Activated T-helper 1 cell treated with anti-CD3 and anti-CD28 coated beads, Interleukin-12 subunit alpha, Interleukin-12 subunit beta, Interleukin-2, Interleukin-4 antibody, amounts not matched to agents 30 ng/mL and 10 ng/mL and 1 ng/mL, durations not matched to agents 14 hours and 24 hours and 36 hours (primary cell): ENCODE results near the gene NKRF. TPM values are rescaled to one million over a fixed set of nuclear protein-coding genes. Genes with fewer than 3 reads are reported as not detected.
A peak's percentile ranks its signal among the peaks of the same experiment; 100 is the strongest.
"Not testable (repeated sequence)": the region's sequence is repeated elsewhere in the genome, so short reads cannot be mapped to it uniquely, and the experiment has no call there.

Experiments
- DNase-seq: peaks from one replicate; pipeline ENCODE4 v3.0.0; 2021; ENCODE audit warnings: low spot score
- H3K27ac Mint-ChIP-seq: one replicate; pipeline ENCODE4 v1.8.0; 2021; ENCODE audit warnings: mild to moderate bottlenecking, mixed read lengths
- H3K27me3 Mint-ChIP-seq: one replicate; pipeline ENCODE4 v1.8.0; 2022; ENCODE audit warnings: mild to moderate bottlenecking, moderate library complexity, mixed read lengths; ENCODE audit not compliant: insufficient read depth
- H3K36me3 Mint-ChIP-seq: one replicate; pipeline ENCODE4 v1.8.0; 2021; ENCODE audit warnings: low read depth, mixed read lengths
- H3K4me1 Mint-ChIP-seq: one replicate; pipeline ENCODE4 v1.8.0; 2021; ENCODE audit warnings: low read depth, mixed read lengths
- H3K4me3 Mint-ChIP-seq: one replicate; pipeline ENCODE4 v1.8.0; 2021; ENCODE audit warnings: mild to moderate bottlenecking, moderate library complexity, mixed read lengths
- H3K9me3 Mint-ChIP-seq: one replicate; pipeline ENCODE4 v1.8.0; 2021; ENCODE audit warnings: mixed read lengths
- intact Hi-C: fragments of 100-400 bp; cut with micrococcal nuclease; formaldehyde crosslinking; loops from one replicate; pipeline ENCODE4 v1.15.1; 2024
- total RNA-seq: library from RNA; stranded (reverse); gene quantifications from 2 replicates; pipeline ENCODE4 v1.2.3, GENCODE V29; 2022

NKRF gene
- total RNA-seq, result 26.8 and 29.0 TPM in 2 replicates

- DNase-seq, result peak; percentile 86
- Mint-ChIP-seq H3K27me3 (no peaks in the 10 kb centered on the region), H3K9me3 (no peaks in the 10 kb centered on the region), H3K4me1 (peaks cover 30% of the 10 kb centered on the region), H3K36me3 (peaks cover 4% of the 10 kb centered on the region), H3K27ac (peak within 1 kb of the TSS; percentile 97), H3K4me3 (peak within 1 kb of the TSS; percentile 96)
- intact Hi-C loops, result loop anchor here (1.0 to 2.0 kb wide), 9 partner anchors 32 to 337 kb away; partner anchors contain the start of genes NDUFA1, NKAP, RNF113A and RPL39
These were observed at the start of gene NKRF for GRCh38 chrX:119606280-119607017. TSS of gene NKRF (minus strand) at chrX:119606424.

GRCh38 chrX:119655125-119655524 is 48.9 kb upstream of the NKRF start:
- Mint-ChIP-seq H3K9me3 (no peaks in the 10 kb centered on the region), H3K36me3 (peaks cover 36% of the 10 kb centered on the region), H3K4me3 (peak overlapping the region; percentile 65), H3K27ac (peak overlapping the region; percentile 96), H3K4me1 (peaks cover 36% of the 10 kb centered on the region), H3K27me3 (no peaks in the 10 kb centered on the region)
- peak; percentile 41 for DNase-seq
- intact Hi-C loops, result loop anchor here (1.0 kb wide), 1 partner anchor 38 kb away; the partner anchor contains the start of gene SEPTIN6

- DNase-seq, result no peak
- intact Hi-C loops, result no loop called here
- H3K27me3 Mint-ChIP-seq, result no peaks in the 10 kb centered on the region
- peak overlapping the region; percentile 91 for H3K27ac Mint-ChIP-seq
- no peaks in the 10 kb centered on the region for H3K9me3 Mint-ChIP-seq
- peak overlapping the region; percentile 19 for H3K4me3 Mint-ChIP-seq
- peaks cover 36% of the 10 kb centered on the region for H3K36me3 Mint-ChIP-seq
- H3K4me1 Mint-ChIP-seq, result peaks cover 36% of the 10 kb centered on the region
These were observed 47.9 kb upstream of the NKRF start for GRCh38 chrX:119654112-119654531.

- H3K4me1 Mint-ChIP-seq, result peaks cover 22% of the 10 kb centered on the region
- H3K9me3 Mint-ChIP-seq, result no peaks in the 10 kb centered on the region
- no peaks in the 10 kb centered on the region for H3K27me3 Mint-ChIP-seq
- H3K4me3 Mint-ChIP-seq, result peak overlapping the region; percentile 66
- intact Hi-C loops, result loop anchor here (1.0 to 5.0 kb wide), 5 partner anchors 30 to 108 kb away; partner anchors contain the start of genes NKRF, SEPTIN6 and UBE2A
- peak overlapping the region; percentile 91 for H3K27ac Mint-ChIP-seq
- H3K36me3 Mint-ChIP-seq, result peaks cover 22% of the 10 kb centered on the region
- no peak for DNase-seq
These were observed 42.2 kb upstream of the NKRF start for GRCh38 chrX:119648421-119648775.

- DNase-seq, result peak; percentile 62
- intact Hi-C loops, result loop anchor here (1.0 to 5.0 kb wide), 5 partner anchors 31 to 109 kb away; partner anchors contain the start of genes NKRF, SEPTIN6 and UBE2A
- Mint-ChIP-seq H3K27me3 (no peaks in the 10 kb centered on the region), H3K27ac (peak overlapping the region; percentile 91), H3K4me1 (peaks cover 22% of the 10 kb centered on the region), H3K36me3 (peaks cover 21% of the 10 kb centered on the region), H3K4me3 (peak overlapping the region; percentile 66), H3K9me3 (no peaks in the 10 kb centered on the region)
These were observed 41.6 kb upstream of the NKRF start for GRCh38 chrX:119647552-119648420.

- Mint-ChIP-seq H3K9me3 (no peaks in the 10 kb centered on the region), H3K4me1 (peaks cover 22% of the 10 kb centered on the region), H3K4me3 (no peak overlapping the region), H3K36me3 (peaks cover 23% of the 10 kb centered on the region), H3K27ac (peak overlapping the region; percentile 40), H3K27me3 (no peaks in the 10 kb centered on the region)
- intact Hi-C loops, result loop anchor here (5.0 kb wide), 1 partner anchor 75 kb away; the partner anchor contains the start of gene UBE2A
- DNase-seq, result no peak
These were observed 40.9 kb upstream of the NKRF start for GRCh38 chrX:119647089-119647488.

- peak overlapping the region; percentile 76 for H3K27ac Mint-ChIP-seq
- no peaks in the 10 kb centered on the region for H3K9me3 Mint-ChIP-seq
- no peak overlapping the region for H3K4me3 Mint-ChIP-seq
- intact Hi-C loops, result loop anchor here (5.0 kb wide), 1 partner anchor 74 kb away; the partner anchor contains the start of gene UBE2A
- no peaks in the 10 kb centered on the region for H3K27me3 Mint-ChIP-seq
- DNase-seq, result no peak
- H3K4me1 Mint-ChIP-seq, result peaks cover 22% of the 10 kb centered on the region
- peaks cover 23% of the 10 kb centered on the region for H3K36me3 Mint-ChIP-seq
These were observed 40.3 kb upstream of the NKRF start for GRCh38 chrX:119646515-119646914.

GRCh38 chrX:119643696-119644095 is 37.5 kb upstream of the NKRF start:
- Mint-ChIP-seq H3K27ac (no peak overlapping the region), H3K36me3 (peaks cover 24% of the 10 kb centered on the region)
- intact Hi-C loops, result no loop called here

GRCh38 chrX:119640731-119641170 is 34.5 kb upstream of the NKRF start:
- Mint-ChIP-seq H3K27ac (no peak overlapping the region), H3K27me3 (no peaks in the 10 kb centered on the region), H3K36me3 (peaks cover 29% of the 10 kb centered on the region), H3K4me1 (peaks cover 10% of the 10 kb centered on the region), H3K4me3 (no peak overlapping the region), H3K9me3 (no peaks in the 10 kb centered on the region)
- intact Hi-C loops, result no loop called here
- no peak for DNase-seq

More at GRCh38 chrX:119643696-119644095, 37.5 kb upstream of the NKRF start:
- no peaks in the 10 kb centered on the region for H3K9me3 Mint-ChIP-seq
- no peaks in the 10 kb centered on the region for H3K27me3 Mint-ChIP-seq
- no peak overlapping the region for H3K4me3 Mint-ChIP-seq
- peaks cover 15% of the 10 kb centered on the region for H3K4me1 Mint-ChIP-seq
- no peak for DNase-seq

- intact Hi-C loops, result no loop called here
- peaks cover 40% of the 10 kb centered on the region for H3K36me3 Mint-ChIP-seq
- H3K9me3 Mint-ChIP-seq, result no peaks in the 10 kb centered on the region
- no peak overlapping the region for H3K4me3 Mint-ChIP-seq
- DNase-seq, result no peak
- peak overlapping the region; percentile 40 for H3K27ac Mint-ChIP-seq
- peaks cover 19% of the 10 kb centered on the region for H3K4me1 Mint-ChIP-seq
- H3K27me3 Mint-ChIP-seq, result no peaks in the 10 kb centered on the region
These were observed 32.7 kb upstream of the NKRF start for GRCh38 chrX:119638725-119639471.

GRCh38 chrX:119637421-119637820 is 31.2 kb upstream of the NKRF start:
- H3K4me3 Mint-ChIP-seq, H3K9me3 Mint-ChIP-seq, intact Hi-C loops, DNase-seq, H3K27me3 Mint-ChIP-seq: not testable (repeated sequence)
- Mint-ChIP-seq H3K36me3 (peaks cover 45% of the 10 kb centered on the region), H3K4me1 (peaks cover 19% of the 10 kb centered on the region), H3K27ac (peak overlapping the region; percentile 76)

GRCh38 chrX:119636419-119636818 is 30.2 kb upstream of the NKRF start:
- Mint-ChIP-seq H3K27ac (no peak overlapping the region), H3K9me3 (no peaks in the 10 kb centered on the region), H3K4me1 (peaks cover 19% of the 10 kb centered on the region), H3K27me3 (no peaks in the 10 kb centered on the region), H3K4me3 (no peak overlapping the region), H3K36me3 (peaks cover 45% of the 10 kb centered on the region)
- DNase-seq, result no peak
- intact Hi-C loops, result no loop called here
